Measurements from ENCODE around the gene STYX.

- TF ChIP-seq CTCF (IDR thresholded peaks at IDR 0.05; ENCODE audit: low read depth, low read length): no peak
- TF ChIP-seq EZH2phosphoT487 (IDR thresholded peaks at IDR 0.05; ENCODE audit: low read depth): no peak
These were observed 36.4 kb upstream of the STYX start for GRCh38 chr14:52693532-52693931.

Measured in OCI-LY3 (cell line).